Aorta (tissue), 5 donors: ENCODE results near the gene VPS52. TPM values are rescaled to one million over a fixed set of nuclear protein-coding genes. Genes with fewer than 3 reads are reported as not detected.

ENCODE experiments used
- ATAC-seq: fragments of 200-7000 bp; cut with Tn5 transposase; one replicate; pipeline ENCODE4 v1.9.1; 2022; ENCODE audit warnings: moderate library complexity; ENCODE audit not compliant: low FRiP score
- DNase-seq, 2 donors: peaks; one replicate each; pipeline ENCODE4 v3.0.0-alpha.2; 2020
- H3K27ac ChIP-seq, 2 donors: one replicate each; pipeline ENCODE4 v1.5.1; 2013; ENCODE audit warnings: low read length in 2 of 2, mild to moderate bottlenecking in 2 of 2, moderate library complexity in 2 of 2, control low read depth in 1 of 2, inconsistent platforms in 1 of 2, low read depth in 1 of 2
- H3K27me3 ChIP-seq, 2 donors: one replicate each; pipeline ENCODE4 v1.6.1; 2013; ENCODE audit warnings: control low read depth in 1 of 2, low read length in 1 of 2, mild to moderate bottlenecking in 1 of 2, moderate library complexity in 1 of 2; ENCODE audit not compliant: insufficient read depth in 2 of 2, control insufficient read depth in 1 of 2
- H3K36me3 ChIP-seq, 2 donors: one replicate each; pipeline ENCODE4 v1.6.1; 2013; ENCODE audit warnings: control low read depth in 1 of 2, low read length in 1 of 2, mild to moderate bottlenecking in 1 of 2; ENCODE audit not compliant: insufficient read depth in 2 of 2, control insufficient read depth in 1 of 2
- H3K4me1 ChIP-seq, 2 donors: one replicate each; pipeline ENCODE4 v1.6.1; 2013; ENCODE audit warnings: low read length in 2 of 2, control low read depth in 1 of 2, mild to moderate bottlenecking in 1 of 2, moderate library complexity in 1 of 2; ENCODE audit not compliant: insufficient read depth in 2 of 2, control insufficient read depth in 1 of 2
- H3K4me3 ChIP-seq, 2 donors: one replicate each; pipeline ENCODE4 v1.5.1; 2013; ENCODE audit warnings: low read length in 2 of 2, control low read depth in 1 of 2, mild to moderate bottlenecking in 1 of 2
- H3K9me3 ChIP-seq: one replicate; pipeline ENCODE4 v1.6.1; 2013; ENCODE audit warnings: mild to moderate bottlenecking, low read length; ENCODE audit not compliant: control insufficient read depth
- whole genome bisulfite sequencing, 2 donors: extraction: QIAGEN DNeasy Blood & Tissue Kit; methylation state at CpG; one replicate each; pipeline ENCODE4 v1.1.7; 2013; 5-methylcytosine and 5-hydroxymethylcytosine counted together
- intact Hi-C, 2 donors: fragments of 100-400 bp; cut with DNase I; formaldehyde crosslinking; loops; one replicate each; pipeline versions ENCODE4 v1.14.2 to v1.15.0; 2022
- polyA plus RNA-seq, 2 donors: library from polyadenylated mRNA; stranded (reverse); fragments of 200-250 nt; gene quantifications; one replicate each; pipeline ENCODE4 v1.2.3, GENCODE V29; 2013
- total RNA-seq, 2 donors: library from RNA; stranded (reverse); fragmentation: NEBNext Ultra II Directional; extraction: Animal tissue kit (Norgen Biotek cat#: 25700); gene quantifications; one replicate each; pipeline ENCODE4 v1.2.1, GENCODE V29; 2021
- donor health status: healthy with polysubstance abuse.
- donor health status: Bipolar disorder and iron deficiency.
- donor health status: DM: no; HTN: no; CAD: no.
- donor health status: DM: no; HTN: no; CAD: no.
- donor health status: DM: yes; HTN: yes; CAD: no.

The VPS52 gene
- total and polyA plus RNA-seq, 4 donors: 16.0 to 66.6 (median 41.8) TPM

DNA sequence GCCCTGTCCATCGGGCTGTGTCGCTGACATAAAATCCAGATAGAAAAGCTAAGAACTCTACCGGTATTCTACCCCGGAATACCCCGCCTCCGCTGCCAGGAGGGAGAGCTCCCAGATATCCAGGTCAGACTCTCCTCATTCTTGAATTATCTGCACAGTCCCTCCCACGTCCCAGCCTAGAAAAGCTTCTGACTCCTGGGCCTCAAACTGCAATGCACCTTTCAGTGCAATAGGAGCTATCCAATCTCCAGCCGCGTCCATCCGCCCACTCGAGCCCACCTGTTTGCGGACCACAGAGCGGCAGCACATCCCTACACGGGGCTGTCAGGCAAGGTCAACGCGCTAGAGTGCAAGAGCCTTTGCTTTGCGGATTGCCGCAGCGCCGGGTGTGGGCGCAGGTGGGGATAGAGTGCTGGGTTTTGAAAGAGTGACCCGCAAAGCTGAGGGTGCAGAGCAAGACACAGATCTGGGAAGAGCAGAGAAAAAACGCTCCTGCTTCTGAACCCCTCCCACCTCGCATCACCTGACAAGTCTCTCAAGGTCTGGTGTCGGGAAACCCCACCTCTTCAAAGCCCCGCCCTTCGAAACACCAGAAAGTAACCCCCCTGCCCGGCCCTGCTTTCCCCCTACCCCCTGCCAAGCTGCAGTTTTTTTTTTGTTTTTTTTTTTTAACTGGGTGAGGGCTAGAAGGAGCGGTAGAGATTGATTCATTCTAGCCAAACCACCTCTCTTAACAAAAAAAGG, 40.9 kb upstream of the VPS52 start:
- no peaks in the 10 kb centered on the region for H3K27me3 ChIP-seq
- H3K27ac ChIP-seq: no peak overlapping the region
- DNase-seq (peak in 1 of 2 donors; percentile 83), ATAC-seq (peak; percentile 20)
- intact Hi-C loops: loop anchor here in 1 of 2 donors (5.0 kb wide), 1 partner anchor 35 kb away; the partner anchor contains the start of gene B3GALT4
- 3 to 4% methylated on average over 29 of the region's 29 CpGs for whole genome bisulfite sequencing, 2 donors
- no peaks in the 10 kb centered on the region for H3K4me1 ChIP-seq
- no peaks in the 10 kb centered on the region for H3K9me3 ChIP-seq
- peak overlapping the region; percentile 83 to 91 for H3K4me3 ChIP-seq
- no peaks in the 10 kb centered on the region for H3K36me3 ChIP-seq

DNA sequence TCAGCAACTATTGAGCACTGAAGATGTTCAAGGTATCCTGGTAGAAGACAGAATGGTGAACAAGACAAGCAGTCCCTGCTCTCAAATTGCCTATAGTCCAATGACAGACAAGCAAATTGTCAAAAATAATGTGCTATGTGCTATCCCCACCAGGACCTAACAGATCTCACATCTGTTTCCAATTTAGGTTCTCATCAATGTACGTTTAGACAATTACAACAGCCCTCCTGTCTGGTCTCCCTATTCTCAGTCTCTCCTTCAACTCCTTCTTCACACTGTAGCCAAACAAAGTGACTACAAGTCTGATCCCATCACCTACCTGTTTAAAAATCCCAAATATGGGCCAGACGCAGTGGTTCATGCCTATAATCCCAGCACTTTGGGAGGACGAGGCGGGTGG, 34.7 kb upstream of the VPS52 start:
- ATAC-seq: no peak
- DNase-seq: no peak
- Histone ChIP-seq H3K4me3 (no peak overlapping the region), H3K9me3 (no peaks in the 10 kb centered on the region), H3K36me3 (peaks cover 0 to 4% of the 10 kb centered on the region in 2 donors), H3K4me1 (no peaks in the 10 kb centered on the region), H3K27me3 (no peaks in the 10 kb centered on the region), H3K27ac (no peak overlapping the region)
- intact Hi-C loops: no loop called here
- WGBS, 2 donors: 79 to 86% methylated on average over 4 of the region's 4 CpGs

DNA sequence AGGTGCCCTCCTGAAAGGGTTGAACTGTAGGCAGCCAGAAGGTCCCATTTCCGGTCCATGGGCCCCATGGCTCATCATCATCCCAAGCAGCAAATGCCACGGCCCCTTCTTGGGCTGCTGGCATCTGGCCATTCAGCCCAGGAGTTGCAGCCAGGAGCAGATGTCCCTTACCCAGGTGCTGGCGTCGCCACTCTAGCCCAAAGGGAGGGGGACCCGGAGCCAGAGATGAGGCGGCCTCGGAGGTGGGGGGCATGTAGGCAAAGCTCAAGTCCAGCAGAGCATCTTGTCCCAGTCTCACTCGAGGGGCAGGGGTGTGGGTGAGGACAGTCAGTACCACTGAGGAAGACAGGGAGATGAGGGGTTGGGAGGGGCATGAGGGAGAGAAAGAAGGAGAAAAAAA, 33.4 kb upstream of the VPS52 start:
- intact Hi-C loops: no loop called here
- Histone ChIP-seq H3K4me1 (no peaks in the 10 kb centered on the region), H3K9me3 (no peaks in the 10 kb centered on the region), H3K27ac (no peak overlapping the region), H3K36me3 (peaks cover 0 to 4% of the 10 kb centered on the region in 2 donors), H3K27me3 (no peaks in the 10 kb centered on the region), H3K4me3 (no peak overlapping the region)
- WGBS, 2 donors: 76 to 80% methylated on average over 8 of the region's 8 CpGs
- no peak for DNase-seq
- no peak for ATAC-seq

DNA sequence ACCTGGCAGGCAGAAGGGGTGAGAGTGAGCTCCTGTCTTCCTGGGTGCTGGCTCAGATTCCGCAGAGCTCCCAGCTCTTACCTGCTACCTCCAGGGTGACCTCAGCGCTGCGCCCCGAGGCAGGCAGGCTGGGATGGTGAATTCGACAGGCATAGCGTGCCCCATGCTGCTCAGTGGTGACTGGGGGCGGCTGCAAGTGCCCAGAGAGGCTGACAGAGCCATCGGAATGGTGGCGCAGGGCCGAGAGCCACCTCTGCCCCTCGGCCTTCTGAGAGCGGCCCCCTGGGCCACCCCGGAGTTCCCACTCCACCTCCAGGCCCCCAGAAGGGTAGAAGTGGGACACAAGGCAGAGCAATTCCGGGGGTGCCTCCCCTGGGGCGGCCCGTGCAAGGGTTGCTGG, 32.5 kb upstream of the VPS52 start:
- H3K27ac ChIP-seq: no peak overlapping the region
- DNase-seq: no peak
- no peaks in the 10 kb centered on the region for H3K4me1 ChIP-seq
- intact Hi-C loops: no loop called here
- WGBS, 2 donors: 82 to 85% methylated on average over 16 of the region's 16 CpGs
- H3K9me3 ChIP-seq: no peaks in the 10 kb centered on the region
- H3K36me3 ChIP-seq: peaks cover 0 to 4% of the 10 kb centered on the region in 2 donors
- ATAC-seq: no peak
- no peaks in the 10 kb centered on the region for H3K27me3 ChIP-seq
- H3K4me3 ChIP-seq: no peak overlapping the region

DNA sequence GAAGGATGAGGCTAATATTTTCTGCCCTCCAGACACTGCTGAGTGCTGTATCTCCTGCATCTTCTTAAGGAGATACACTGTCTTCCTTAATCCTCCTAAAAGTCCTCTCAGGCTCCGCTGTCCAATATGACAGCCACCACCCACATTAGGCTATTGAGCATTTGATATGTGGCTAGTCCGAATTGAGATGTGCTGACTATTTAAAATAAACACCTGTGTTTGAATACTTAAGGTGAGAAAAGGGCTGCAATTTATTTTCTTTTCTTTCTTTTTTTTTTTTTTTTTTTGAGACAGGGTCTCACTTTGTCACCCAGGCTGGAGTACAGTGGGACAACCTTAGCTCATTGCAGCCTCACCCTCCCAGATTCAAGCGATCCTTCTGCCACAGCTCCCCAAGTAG, 30.2 kb upstream of the VPS52 start:
- peaks cover 0 to 4% of the 10 kb centered on the region in 2 donors for H3K36me3 ChIP-seq
- H3K4me1 ChIP-seq: no peaks in the 10 kb centered on the region
- ATAC-seq (no peak), DNase-seq (no peak)
- intact Hi-C loops: no loop called here
- 90% methylated on average over 3 of the region's 3 CpGs for WGBS, 2 donors
- no peak overlapping the region for H3K27ac ChIP-seq
- H3K27me3 ChIP-seq: no peaks in the 10 kb centered on the region
- H3K9me3 ChIP-seq: no peaks in the 10 kb centered on the region
- no peak overlapping the region for H3K4me3 ChIP-seq

DNA sequence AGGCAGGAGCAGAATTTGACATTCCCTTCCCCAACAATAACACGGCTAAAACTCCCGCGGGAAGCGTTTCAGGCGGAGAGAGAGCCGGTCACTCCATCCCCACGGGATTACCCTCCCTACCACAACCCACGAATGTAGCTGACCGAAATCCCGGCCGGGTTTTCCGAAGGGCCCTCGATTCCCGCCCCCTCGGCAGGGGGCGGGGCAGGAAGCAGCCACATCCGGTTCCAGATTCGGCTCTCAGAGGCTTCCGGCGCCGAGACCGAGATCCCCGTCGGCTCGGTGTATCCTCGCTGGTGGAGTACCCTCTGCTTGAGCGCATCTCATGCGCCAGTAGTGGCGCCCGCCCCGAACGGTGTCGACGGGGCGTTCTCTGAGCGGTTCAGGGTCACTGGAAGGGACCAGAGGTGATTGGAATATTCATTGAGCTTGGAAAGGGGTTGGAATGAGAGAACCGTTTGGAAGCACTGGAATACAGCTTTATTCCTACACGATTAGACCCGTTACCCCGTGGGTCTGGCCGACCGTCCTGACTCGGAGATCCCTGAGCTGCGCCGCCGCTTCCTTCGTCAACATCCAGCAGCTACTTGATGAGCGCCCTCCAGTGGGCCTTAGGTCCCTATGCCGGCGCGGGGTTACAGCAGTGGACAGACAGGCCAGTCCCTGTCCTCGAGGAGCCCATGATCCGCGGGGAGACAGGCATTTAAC, 27.7 kb upstream of the VPS52 start:
- peak overlapping the region; percentile 29 to 84 for H3K27ac ChIP-seq
- 0% methylated on average over 54 of the region's 54 CpGs for WGBS, 2 donors
- intact Hi-C loops: no loop called here
- peaks cover 0 to 4% of the 10 kb centered on the region in 2 donors for H3K36me3 ChIP-seq
- H3K9me3 ChIP-seq: no peaks in the 10 kb centered on the region
- H3K4me1 ChIP-seq: no peaks in the 10 kb centered on the region
- no peaks in the 10 kb centered on the region for H3K27me3 ChIP-seq
- ATAC-seq: peak; percentile 90
- peak overlapping the region; percentile 66 to 75 for H3K4me3 ChIP-seq
- peak; percentile 95 to 97 for DNase-seq

DNA sequence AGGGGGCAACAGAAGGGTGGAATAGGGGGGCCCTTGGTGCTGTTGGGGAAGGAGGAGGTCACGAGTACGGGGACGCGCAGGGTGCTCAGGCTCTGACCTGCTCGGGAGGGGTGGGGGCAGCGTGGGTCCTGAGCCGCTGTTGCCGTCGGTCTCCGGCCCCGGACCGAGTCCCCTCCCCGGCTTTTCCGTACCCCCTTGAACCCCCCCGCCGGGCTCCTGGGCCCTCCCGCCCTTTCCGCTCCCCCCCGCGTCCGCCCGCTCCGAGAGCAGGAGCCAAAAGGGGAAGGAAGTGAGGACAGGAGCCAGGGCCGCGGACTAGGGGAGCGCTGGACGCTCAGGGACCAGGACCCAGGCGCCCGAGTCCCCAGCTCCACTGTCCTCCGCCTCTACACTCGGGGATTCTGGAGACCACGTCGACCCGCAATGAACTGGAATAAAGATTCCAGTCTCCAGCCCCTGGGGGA, 27.1 kb upstream of the VPS52 start, which contains the start of gene RGL2:
TSS of gene RGL2 (minus strand) at position 170 of the 464 bp plus-strand sequence. CDS start 332 bp downstream, outside the sequence.
- no peaks in the 10 kb centered on the region for H3K9me3 ChIP-seq
- WGBS, 2 donors: 0 to 1% methylated on average over 26 to 34 of the region's 34 CpGs
- H3K27ac ChIP-seq: peak within 1 kb of the TSS; percentile 29 to 84
- DNase-seq (peak; percentile 94 to 96), ATAC-seq (peak; percentile 91)
- no peaks in the 10 kb centered on the region for H3K4me1 ChIP-seq
- no peaks in the 10 kb centered on the region for H3K27me3 ChIP-seq
- H3K36me3 ChIP-seq: peaks cover 0 to under 1% of the 10 kb centered on the region in 2 donors
- intact Hi-C loops: no loop called here
- H3K4me3 ChIP-seq: peak within 1 kb of the TSS; percentile 66 to 75

DNA sequence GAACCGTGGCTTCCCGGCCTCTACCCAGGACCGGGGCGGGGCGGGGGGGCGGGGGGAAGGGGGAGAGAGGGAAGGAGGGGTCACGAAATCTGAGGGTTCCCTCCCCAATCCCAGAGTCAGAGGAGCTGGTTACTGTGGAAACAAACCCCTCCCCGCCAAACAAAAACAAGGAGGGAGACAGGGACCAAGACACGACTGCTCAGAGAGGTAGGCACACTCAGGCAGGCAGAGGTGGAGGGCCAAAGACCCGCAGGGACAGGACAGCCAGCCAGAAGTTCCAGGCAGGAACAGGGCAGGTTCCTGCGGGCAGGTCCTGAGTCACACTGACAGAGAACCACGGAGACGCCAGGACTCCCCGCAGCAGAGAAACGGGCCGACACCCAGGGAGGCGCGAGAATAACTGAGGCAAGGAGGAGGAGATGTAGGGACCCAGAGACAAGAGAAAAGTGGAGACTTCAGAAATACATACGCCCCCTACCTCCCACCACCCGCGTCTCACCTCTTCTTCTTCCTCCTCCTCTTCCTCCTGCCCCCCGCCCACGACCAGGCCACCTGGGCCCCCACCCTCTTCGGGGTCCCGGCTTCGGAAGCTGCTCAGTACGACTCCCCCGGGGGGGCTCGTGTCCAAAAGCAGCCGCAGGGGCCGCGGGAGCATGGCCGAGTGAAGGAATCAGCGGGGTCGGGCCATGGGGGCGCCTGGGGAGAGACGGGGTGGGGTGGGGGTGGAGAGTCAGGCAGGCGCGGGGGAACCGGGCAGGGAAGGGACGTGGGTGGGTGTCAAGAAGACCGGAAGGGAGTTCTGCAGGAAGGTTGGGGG, 26.5 kb upstream of the VPS52 start:
- no peaks in the 10 kb centered on the region for H3K27me3 ChIP-seq
- peak; percentile 70 for ATAC-seq
- intact Hi-C loops: no loop called here
- no peaks in the 10 kb centered on the region for H3K36me3 ChIP-seq
- 1% methylated on average over 35 to 42 of the region's 42 CpGs for WGBS, 2 donors
- no peaks in the 10 kb centered on the region for H3K9me3 ChIP-seq
- H3K4me3 ChIP-seq: peak overlapping the region; percentile 66 to 75
- H3K4me1 ChIP-seq: no peaks in the 10 kb centered on the region
- H3K27ac ChIP-seq: peak overlapping the region in 1 of 2 donors; percentile 81
- peak; percentile 85 to 86 for DNase-seq
